Endothelial cell of umbilical vein (primary cell): ENCODE results near the gene MARK1. TPM values are rescaled to one million over a fixed set of nuclear protein-coding genes. Genes with fewer than 3 reads are reported as not detected.

Experiments
- BruUV-seq: library from RNA; stranded (reverse); fragments of 400-500 nt; replicated peaks from 2 replicates; lab custom pipeline; 2021; lab: Mats Ljungman, UMichigan
- CTCF ChIA-PET: fragments of 300-600, 350-600 bp; sonication (Branson Sonifier 250); formaldehyde crosslinking; loops from one replicate; lab custom pipeline; 2021; ENCODE audit warnings: antibody characterized with exemption, inconsistent platforms; lab: Charles Lee
- POLR2A ChIA-PET: fragments of 300-600, 350-600 bp; sonication (Branson Sonifier 250); formaldehyde crosslinking; loops from one replicate; lab custom pipeline; 2021; ENCODE audit warnings: antibody characterized with exemption, inconsistent platforms; lab: Charles Lee
- DNase-seq: peaks from one replicate; pipeline ENCODE4 v3.0.0-alpha.2; 2011; ENCODE audit warnings: low read depth, low spot score
- FAIRE-seq: peaks from 2 replicates; lab custom pipeline; 2011; peaks lifted over from hg19 to GRCh38; lab: Jason Lieb, UNC
- H2AFZ ChIP-seq: 2 replicates; pipeline ENCODE4 v1.6.0; 2012; ENCODE audit warnings: low read depth, low read length, control low read depth, inconsistent platforms
- H3K27ac ChIP-seq: 2 replicates; pipeline ENCODE4 v1.5.1; 2011; ENCODE audit warnings: low read depth, mild to moderate bottlenecking, control low read depth, low read length, moderate library complexity; ENCODE audit not compliant: insufficient read depth
- H3K27me3 ChIP-seq, 2 experiments: 2 replicates each; pipeline versions ENCODE4 v1.6.0 to v1.6.1; 2011; ENCODE audit warnings: low read length in 2 of 2, mixed read lengths in 1 of 2; ENCODE audit not compliant: control insufficient read depth in 2 of 2, insufficient read depth in 2 of 2
- H3K36me3 ChIP-seq, 2 experiments: 2 replicates in 1 of 2; 3 replicates in 1 of 2; pipeline ENCODE4 v1.5.1; 2011; ENCODE audit warnings: low read length in 2 of 2, mild to moderate bottlenecking in 1 of 2, moderate library complexity in 1 of 2; ENCODE audit not compliant: control insufficient read depth in 2 of 2, insufficient read depth in 2 of 2; ENCODE audit errors: extremely low read depth in 1 of 2
- H3K4me1 ChIP-seq: 3 replicates; pipeline ENCODE4 v1.5.1; 2011; ENCODE audit warnings: mild to moderate bottlenecking, low read length; ENCODE audit not compliant: control insufficient read depth, insufficient read depth; ENCODE audit errors: extremely low read depth
- H3K4me2 ChIP-seq: 2 replicates; pipeline ENCODE4 v1.6.1; 2011; ENCODE audit warnings: low read length, control low read depth, mixed read lengths; ENCODE audit not compliant: insufficient read depth
- H3K4me3 ChIP-seq, 3 experiments: fragments of 200-600 bp in 1 of 3; sonication (generic), shearing (Covaris generic) in 1 of 3; replicated peaks in 1 of 3; 2 replicates each; pipeline ENCODE4 v1.5.1; 2011 to 2016; ENCODE audit warnings: control low read depth in 3 of 3, low read length in 3 of 3, mild to moderate bottlenecking in 2 of 3, inconsistent platforms in 1 of 3, low read depth in 1 of 3, moderate library complexity in 1 of 3; ENCODE audit not compliant: insufficient read depth in 1 of 3
- H3K79me2 ChIP-seq: 2 replicates; pipeline ENCODE4 v1.6.0; 2012; ENCODE audit warnings: low read length, inconsistent platforms; ENCODE audit not compliant: control insufficient read depth, insufficient read depth
- H3K9ac ChIP-seq: replicated peaks from 2 replicates; pipeline ENCODE3; 2011; ENCODE audit warnings: low read length, control low read depth; ENCODE audit not compliant: insufficient read depth; ENCODE audit errors: extremely low read depth
- H3K9me1 ChIP-seq: replicated peaks from 3 replicates; pipeline ENCODE4 v1.6.0; 2011; ENCODE audit warnings: mild to moderate bottlenecking, low read length; ENCODE audit not compliant: control insufficient read depth, insufficient read depth; ENCODE audit errors: extremely low read depth
- H3K9me3 ChIP-seq: replicated peaks from 2 replicates; pipeline ENCODE4 v1.5.1; 2012; ENCODE audit warnings: low read length, inconsistent platforms; ENCODE audit not compliant: control insufficient read depth, insufficient read depth
- H4K20me1 ChIP-seq: replicated peaks from 2 replicates; pipeline ENCODE3; 2011; ENCODE audit warnings: mild to moderate bottlenecking, low read length; ENCODE audit not compliant: control insufficient read depth, insufficient read depth; ENCODE audit errors: extremely low read depth
- CTCF ChIP-seq, 2 donors: IDR thresholded peaks; 1 replicate in 1 of 2; 2 replicates in 1 of 2; pipeline ENCODE4 v1.5.1; 2011; ENCODE audit warnings: low read length in 2 of 2, mild to moderate bottlenecking in 2 of 2, moderate library complexity in 2 of 2, control low read depth in 1 of 2, inconsistent platforms in 1 of 2, low read depth in 1 of 2; ENCODE audit not compliant: insufficient read depth in 1 of 2; ENCODE audit errors: extremely low read depth in 1 of 2
- GATA2 ChIP-seq: IDR thresholded peaks from 2 replicates; pipeline ENCODE4 v1.7.0; 2011; ENCODE audit warnings: low read depth, mild to moderate bottlenecking, moderate library complexity, mixed read lengths, low read length; ENCODE audit not compliant: insufficient read length, insufficient read depth
- MAX ChIP-seq: IDR thresholded peaks from 2 replicates; pipeline ENCODE4 v1.6.1; 2011; ENCODE audit not compliant: insufficient read depth, insufficient read length
- POLR2AphosphoS5 ChIP-seq: IDR thresholded peaks from 2 replicates; pipeline ENCODE4 v1.6.1; 2012; ENCODE audit warnings: low read depth, mild to moderate bottlenecking, control low read depth, low read length, moderate library complexity; ENCODE audit not compliant: insufficient read depth
- dilution Hi-C: fragments of 300-500 bp; cut with MboI; formaldehyde crosslinking; loops from one replicate; pipeline ENCODE4 v1.15.0; 2019; ENCODE audit warnings: low sequenced_read_pairs; ENCODE audit not compliant: extremely low pct_ligation_motif_present
- intact Hi-C: fragments of 100-400 bp; cut with micrococcal nuclease; formaldehyde crosslinking; loops from one replicate; pipeline ENCODE4 v1.10.0; 2022
- polyA plus RNA-seq, 4 experiments: library from polyadenylated mRNA; depleted of rRNA in 3 of 4; stranded (reverse) in 3 of 4; unstranded in 1 of 4; fragments of >200 nt; gene quantifications; 2 replicates each; pipeline versions ENCODE4 v1.2.1 to v1.2.3, GENCODE V29; 2011 to 2012; ENCODE audit warnings: missing spikeins in 1 of 4
- total RNA-seq: library from RNA; stranded (reverse); gene quantifications from 2 replicates; pipeline ENCODE4 v1.2.3, GENCODE V29; 2021

MARK1 gene
- total and polyA plus RNA-seq, 2 donors (not counting 3 experiments of a cell fraction or from before 2014, with no cell fraction given), result 1.2 to 5.5 TPM

- Histone ChIP-seq H3K4me1 (peaks cover 2% of the 10 kb centered on the region), H3K9me1 (no peaks in the 10 kb centered on the region), H3K27me3 (no peaks in the 10 kb centered on the region), H3K4me2 (no peak overlapping the region), H3K36me3 (no peaks in the 10 kb centered on the region), H3K4me3 (no peak overlapping the region), H3K79me2 (no peaks in the 10 kb centered on the region), H4K20me1 (no peaks in the 10 kb centered on the region), H3K9ac (no peak overlapping the region), H3K27ac (no peak overlapping the region), H3K9me3 (no peaks in the 10 kb centered on the region), H2AFZ (no peak overlapping the region)
- ChIA-PET POLR2A (no interaction called here), CTCF (interaction anchor here (1.0 to 1.2 kb wide), 2 partner anchors 28 to 297 kb away, joined by 3 read pairs; no protein-coding TSS in a partner anchor)
- FAIRE-seq (no peak), DNase-seq (no peak)
- dilution Hi-C loops, result no loop called here
- intact Hi-C loops, result no loop called here
- no peak for TF ChIP-seq MAX
- TF ChIP-seq CTCF (IDR thresholded peaks at IDR 0.05; ENCODE audit: extremely low read depth in 1 of 2, insufficient read depth in 1 of 2, low read depth in 1 of 2, low read length in 2 of 2), result no peak
- TF ChIP-seq GATA2, result no peak
- no TSS peak for BruUV-seq
Observed at GRCh38 chr1:220592714-220593113, 64.8 kb downstream of the MARK1 start.

GRCh38 chr1:220594356-220594755, 66.4 kb downstream of the MARK1 start:
- CTCF ChIA-PET, result no interaction called here
- H4K20me1 ChIP-seq, result no peaks in the 10 kb centered on the region
- no peaks in the 10 kb centered on the region for H3K4me1 ChIP-seq
- no peak overlapping the region for H3K4me2 ChIP-seq
- dilution Hi-C loops (no loop called here), intact Hi-C loops (no loop called here)
- no TSS peak for BruUV-seq
- H3K9me1 ChIP-seq, result no peaks in the 10 kb centered on the region
- H3K27me3 ChIP-seq, result no peaks in the 10 kb centered on the region
- H3K9ac ChIP-seq, result no peak overlapping the region
- FAIRE-seq, result peak; percentile 81
- H2AFZ ChIP-seq, result no peak overlapping the region
- H3K4me3 ChIP-seq, result no peak overlapping the region
- no peaks in the 10 kb centered on the region for H3K79me2 ChIP-seq
- TF ChIP-seq GATA2 (no peak), POLR2AphosphoS5 (peak; percentile 33)
- no peaks in the 10 kb centered on the region for H3K9me3 ChIP-seq
- peak; percentile 29 for DNase-seq
- H3K36me3 ChIP-seq, result no peaks in the 10 kb centered on the region
- H3K27ac ChIP-seq, result no peak overlapping the region
- POLR2A ChIA-PET, result no interaction called here
